ENCODE measurements around the gene ATF6.
A peak's percentile ranks its signal among the peaks of the same experiment; 100 is the strongest.

Gene ATF6

DNA sequence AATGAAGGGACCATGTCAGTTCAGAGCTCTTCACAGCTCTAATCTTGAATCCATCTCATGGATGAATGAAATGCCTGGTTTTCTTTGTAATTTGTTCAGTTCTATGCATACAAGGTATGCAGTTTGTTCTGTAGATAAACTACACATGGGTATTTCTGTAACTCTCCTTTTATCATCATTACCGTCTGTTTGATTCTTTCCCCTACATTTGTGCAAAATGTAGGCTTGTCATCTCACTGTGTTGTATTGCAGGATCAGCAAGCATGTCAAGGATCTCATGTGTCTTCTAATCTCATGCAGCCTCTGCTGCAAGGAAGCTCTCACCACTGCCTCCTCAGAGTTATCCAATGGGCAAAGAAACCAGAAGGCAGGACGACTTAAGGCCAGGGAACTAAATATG lies 178.3 kb downstream of the ATF6 start:
- no peak for DNase-seq

GRCh38 chr1:161945306-161946060 lies 179.4 kb downstream of the ATF6 start:
- no peak for DNase-seq

DNA sequence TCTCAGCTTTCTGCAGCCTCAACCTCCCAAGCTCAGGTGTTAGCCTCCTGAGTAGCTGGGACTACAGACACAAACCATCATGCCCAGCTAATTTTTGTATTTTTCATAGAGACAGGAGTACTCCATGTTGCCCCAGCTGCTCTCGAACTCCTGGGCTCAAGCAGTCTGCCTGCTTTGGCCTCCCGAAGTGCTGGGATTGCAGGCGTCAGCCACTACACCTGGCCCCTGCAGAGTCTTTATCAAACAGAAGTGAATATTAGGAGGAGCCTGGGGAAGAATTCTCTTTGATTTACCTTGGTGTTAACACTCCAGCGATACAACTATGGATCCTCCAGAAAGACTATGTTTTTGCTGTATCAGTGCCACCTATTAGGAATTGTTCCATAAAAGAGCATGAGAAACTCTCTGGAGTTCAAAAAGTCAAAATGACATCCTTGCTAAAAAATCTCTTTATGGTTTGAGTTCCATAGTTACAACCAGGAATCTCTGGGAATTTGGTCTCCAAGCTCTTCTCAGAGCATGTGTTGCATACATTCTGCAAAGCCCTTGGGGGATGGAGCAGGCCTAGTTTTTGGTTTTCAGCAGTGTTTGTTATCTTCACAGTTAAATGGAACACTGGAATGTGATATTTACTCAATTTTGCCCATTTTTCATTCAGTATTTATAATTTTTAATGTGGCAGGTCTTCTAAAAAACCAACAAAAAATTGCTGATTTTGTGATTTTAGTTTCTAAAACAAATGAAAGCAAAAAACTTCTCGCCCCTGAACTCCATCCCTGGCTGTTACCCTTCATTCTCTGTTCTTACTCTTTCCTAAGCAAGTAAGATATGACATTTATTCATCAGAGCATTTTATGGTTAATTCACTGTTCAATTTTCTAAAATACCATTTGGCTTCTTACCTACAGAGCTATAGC lies 180.2 kb downstream of the ATF6 start:
- peak; percentile 41 for DNase-seq

DNA sequence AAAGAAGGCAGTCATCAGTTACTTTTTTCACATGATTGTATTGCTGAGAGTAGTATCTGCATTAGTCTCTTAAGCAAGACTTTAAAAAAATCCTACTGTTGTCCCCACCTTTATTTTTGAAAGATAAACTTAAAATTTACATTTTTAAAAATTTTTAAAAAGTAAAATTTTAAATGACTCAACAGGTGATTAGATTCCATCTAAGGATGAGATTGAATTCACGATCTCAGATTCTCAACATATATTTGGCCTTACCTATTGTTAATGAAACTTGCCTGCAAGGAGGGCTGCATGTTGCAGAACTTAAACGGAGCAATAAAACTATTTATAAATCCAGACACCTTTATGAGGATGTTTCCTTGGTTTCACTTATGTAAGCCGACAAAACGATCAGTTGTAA lies 182.3 kb downstream of the ATF6 start:
- no peak for DNase-seq

- DNase-seq, result no peak
These were observed 183.4 kb downstream of the ATF6 start for GRCh38 chr1:161949548-161949947.

GRCh38 chr1:161950377-161950776 lies 184.3 kb downstream of the ATF6 start:
- DNase-seq, result no peak

DNA sequence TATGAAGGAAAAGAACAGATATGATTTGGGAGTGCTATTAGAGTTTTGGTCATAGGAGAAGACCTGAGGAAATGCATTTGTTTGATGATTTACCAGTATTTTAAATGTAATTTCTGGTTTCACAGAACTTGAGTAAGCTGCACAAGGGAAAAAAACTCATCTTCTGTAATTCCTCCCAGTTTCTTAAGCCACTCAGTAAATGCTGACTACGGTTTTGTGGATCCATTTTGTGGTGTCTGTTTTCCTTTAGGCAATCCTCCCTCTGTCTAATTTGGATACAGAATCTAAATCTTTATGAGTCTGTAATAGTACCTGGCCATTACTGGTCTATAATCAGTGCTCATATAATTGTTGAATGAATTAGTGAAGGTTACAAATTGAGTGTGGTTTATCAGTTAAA lies 185.5 kb downstream of the ATF6 start:
- no peak for DNase-seq

- no peak for DNase-seq
These were observed 186.6 kb downstream of the ATF6 start for GRCh38 chr1:161952607-161953172.

DNA sequence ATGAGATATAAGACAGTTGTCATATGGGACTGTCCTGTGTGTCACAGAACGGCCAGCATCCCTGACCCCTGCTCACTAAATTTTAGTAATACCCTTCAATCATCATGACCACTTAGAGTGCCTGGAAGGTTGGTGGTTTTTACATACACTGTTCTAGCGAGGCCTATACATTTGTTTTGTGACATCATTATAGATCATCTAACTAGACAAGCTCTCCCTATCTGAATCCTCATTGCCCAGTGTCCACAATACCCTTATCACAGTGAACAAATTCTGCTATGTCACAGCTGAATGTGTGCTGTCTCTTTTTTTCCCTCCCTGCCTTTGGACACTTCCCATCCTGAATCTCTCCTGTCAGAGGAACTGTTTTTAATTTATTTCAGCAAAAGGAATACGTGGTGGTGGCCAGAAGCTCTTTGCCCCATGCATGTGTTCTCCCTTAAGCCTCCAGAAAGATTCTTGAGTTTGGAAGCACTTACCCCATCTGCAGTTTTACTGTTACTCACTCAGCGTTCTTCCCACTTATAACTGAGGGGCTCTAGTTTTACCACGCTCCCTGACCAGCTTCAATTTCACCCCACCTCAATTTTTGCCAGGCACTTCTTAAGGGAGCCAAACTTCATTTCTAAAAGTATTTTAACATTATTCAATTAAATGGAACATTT lies 187.3 kb downstream of the ATF6 start:
- no peak for DNase-seq

- DNase-seq, result no peak
These were observed 187.9 kb downstream of the ATF6 start for GRCh38 chr1:161954050-161954449.

DNA sequence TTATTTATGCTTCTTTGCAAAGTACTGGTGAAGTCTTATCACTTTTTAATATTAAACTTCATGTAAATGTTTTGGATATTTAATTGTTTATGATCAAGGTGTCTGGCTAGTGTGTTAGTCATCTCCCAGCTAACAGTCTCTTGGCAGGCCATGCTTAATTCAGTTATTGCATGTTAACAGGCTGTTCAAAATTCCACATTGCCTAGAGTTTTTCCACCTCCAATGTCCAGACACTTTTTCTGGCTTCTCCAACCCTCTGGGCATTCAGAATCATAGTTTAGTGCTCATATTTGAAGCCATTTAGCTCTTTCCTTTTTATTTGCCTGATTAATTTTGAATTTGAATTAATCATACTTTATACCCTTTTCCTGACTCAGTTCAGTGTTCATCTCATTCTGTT lies 188.3 kb downstream of the ATF6 start:
- no peak for DNase-seq

DNA sequence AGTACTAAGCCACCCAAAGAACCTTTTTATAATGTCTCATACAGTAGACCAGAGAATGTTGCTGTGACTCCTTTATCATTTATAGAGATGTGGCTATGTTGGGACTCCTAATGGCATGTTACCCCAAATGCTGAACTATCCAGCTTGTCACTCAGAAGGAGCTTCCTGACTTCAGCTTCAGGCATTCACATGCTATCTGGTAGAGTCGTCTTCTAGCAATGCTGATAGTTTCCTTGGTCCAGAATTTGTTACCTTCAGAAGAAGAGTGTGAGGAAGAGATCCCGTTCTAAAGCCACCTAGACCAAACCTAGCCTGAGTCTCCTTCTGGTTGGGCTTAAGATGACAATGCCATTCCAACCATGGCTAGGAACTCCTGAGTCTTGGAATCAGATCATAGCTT lies 189.5 kb downstream of the ATF6 start:
- DNase-seq, result no peak

DNA sequence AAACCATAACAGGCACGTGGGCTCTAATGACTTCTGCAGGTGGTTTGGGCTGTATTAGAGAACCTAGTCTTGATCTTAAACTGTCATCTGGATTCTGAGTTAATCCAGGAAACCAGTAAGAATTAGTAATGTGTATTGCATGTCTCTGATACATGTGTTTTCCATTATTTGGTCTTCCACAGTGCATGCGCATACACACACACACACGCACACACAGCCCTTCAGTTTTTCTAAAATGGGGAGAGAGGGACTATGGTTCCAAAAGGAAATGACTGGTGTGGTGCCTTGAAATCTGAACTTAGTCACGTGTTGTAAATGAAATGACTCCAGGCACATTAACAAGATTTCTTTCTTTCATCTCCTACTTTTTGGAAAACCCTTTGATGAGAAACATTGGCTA lies 190.0 kb downstream of the ATF6 start:
- peak; percentile 62 for DNase-seq

- DNase-seq, result no peak
These were observed 190.8 kb downstream of the ATF6 start for GRCh38 chr1:161956930-161957329.

GRCh38 chr1:161958425-161958824 lies 192.3 kb downstream of the ATF6 start:
- DNase-seq, result peak; percentile 17

- peak; percentile 59 for DNase-seq
These were observed 196.2 kb downstream of the ATF6 start for GRCh38 chr1:161962091-161962887.

DNA sequence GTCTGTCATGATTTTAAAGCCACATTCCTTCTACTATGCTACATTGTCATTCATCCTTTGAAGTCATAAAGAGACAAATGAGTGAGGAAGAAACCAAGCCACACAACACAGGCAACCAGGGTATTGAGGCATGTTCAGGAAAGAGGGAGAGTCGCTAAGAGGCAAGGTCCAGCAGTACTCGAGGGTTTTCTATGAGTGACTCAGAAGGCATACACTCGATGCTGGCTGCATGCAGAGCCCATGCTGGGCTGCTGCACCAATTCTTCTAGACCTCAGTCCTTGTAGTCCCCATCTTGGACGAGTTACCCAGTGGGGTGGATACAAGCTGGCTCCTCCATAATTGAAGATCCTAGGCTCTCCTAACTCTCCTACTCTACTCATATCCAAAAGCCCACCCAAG lies 199.9 kb downstream of the ATF6 start:
- DNase-seq, result no peak

- no peak for DNase-seq
These were observed 203.9 kb downstream of the ATF6 start for GRCh38 chr1:161970036-161970435.

DNA sequence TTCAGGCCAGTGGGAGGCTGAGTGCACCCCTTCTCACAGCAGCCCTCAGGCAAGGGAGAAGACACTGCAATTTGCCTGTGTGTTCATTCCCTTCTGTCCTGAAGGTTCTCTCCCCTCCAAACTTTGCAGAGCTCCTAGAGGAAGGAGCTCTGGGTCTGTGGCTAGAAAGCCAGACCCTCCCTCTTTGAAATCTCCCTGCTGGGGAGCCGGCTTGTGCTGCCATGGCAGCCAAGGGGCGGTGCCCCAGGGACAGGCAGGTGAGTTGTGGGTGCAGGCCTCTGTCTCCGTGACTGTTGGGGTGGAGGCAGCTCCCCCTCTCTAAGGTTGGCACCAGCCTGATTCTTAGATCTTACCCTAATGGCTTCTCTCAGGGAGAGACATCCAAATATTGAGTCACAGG lies 204.5 kb downstream of the ATF6 start:
- DNase-seq, result no peak

DNA sequence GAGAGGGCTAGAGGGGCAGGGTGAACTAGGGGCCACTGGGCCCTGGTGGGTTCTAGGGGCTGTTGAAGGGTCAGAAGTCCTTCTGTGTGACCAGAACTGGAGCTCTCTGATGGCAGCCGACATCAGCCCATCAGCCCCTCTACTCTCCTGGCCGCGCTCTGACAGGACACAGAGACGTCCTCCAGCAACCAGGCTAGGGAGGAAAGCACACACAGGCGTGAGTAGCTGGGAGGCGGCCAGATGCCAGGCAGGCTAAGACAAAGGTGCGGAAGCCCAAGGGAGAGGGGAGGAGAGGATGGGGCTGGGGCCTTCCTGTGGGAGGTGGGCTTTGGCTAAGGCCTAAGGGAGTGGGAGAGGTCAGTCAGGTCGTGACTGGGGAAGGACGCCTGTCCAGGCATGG lies 206.7 kb downstream of the ATF6 start:
- DNase-seq, result no peak

DNA sequence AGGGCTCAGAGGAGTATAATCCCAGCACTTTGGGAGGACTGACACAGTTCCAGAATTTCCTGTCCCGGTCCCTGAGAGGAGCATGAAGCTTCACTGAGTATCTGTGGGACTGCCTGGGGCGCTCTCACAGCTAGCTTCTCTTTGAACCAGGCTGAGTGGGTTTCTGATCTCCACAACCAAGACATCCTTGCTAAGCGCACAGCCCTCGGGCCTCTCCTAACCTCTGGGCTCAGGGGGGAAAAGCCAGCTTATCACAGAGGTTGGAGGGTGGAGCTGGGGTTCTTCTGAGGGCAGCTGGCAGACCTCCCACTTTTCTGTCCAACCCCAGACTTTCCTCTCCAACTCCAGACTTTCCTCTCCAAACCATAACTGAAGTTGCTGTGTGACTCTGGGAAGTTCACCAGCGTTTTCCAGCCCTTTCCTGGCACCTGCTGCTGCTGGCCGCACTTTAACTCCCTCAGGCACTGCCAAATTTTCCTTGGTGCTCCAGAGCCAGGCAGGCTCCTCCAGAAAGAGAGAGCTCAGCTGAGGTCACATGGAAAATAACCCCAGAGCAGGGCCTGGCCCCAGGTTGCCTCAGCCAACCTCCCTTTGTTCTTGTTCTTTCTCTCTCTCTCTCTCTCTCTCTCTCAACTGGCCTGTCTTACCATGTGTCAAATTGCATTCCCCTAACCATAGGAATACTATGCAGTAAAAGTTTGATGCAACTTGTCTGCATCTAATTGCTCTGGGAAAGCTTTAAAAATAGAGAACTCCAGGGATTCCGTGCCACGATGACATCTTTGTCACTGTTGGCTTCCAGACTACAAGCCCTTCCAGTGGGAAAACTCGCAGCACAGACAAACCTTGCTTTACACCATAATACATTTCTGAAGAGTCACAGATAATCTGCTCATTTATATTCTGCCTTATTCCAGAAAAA lies 208.1 kb downstream of the ATF6 start:
- no peak for DNase-seq
